PC-3 (cell line): ENCODE results near the gene JOSD1. TPM values are rescaled to one million over a fixed set of nuclear protein-coding genes. Genes with fewer than 3 reads are reported as not detected.
A peak's percentile ranks its signal among the peaks of the same experiment; 100 is the strongest.

ENCODE experiments used
- ATAC-seq: fragments of 200-7000 bp; cut with Tn5 transposase; 2 replicates; pipeline ENCODE4 v1.9.1; 2020; ENCODE audit warnings: mild to moderate bottlenecking, moderate library complexity
- BruUV-seq: library from RNA; stranded (reverse); fragments of 400-500 nt; replicated peaks from 2 replicates; lab custom pipeline; 2021; lab: Mats Ljungman, UMichigan
- CTCF ChIA-PET: fragments of 300-600 bp; sonication (Branson Sonifier 250); formaldehyde crosslinking; loops from one replicate; lab custom pipeline; 2022; ENCODE audit warnings: antibody characterized with exemption; lab: Charles Lee
- POLR2A ChIA-PET: fragments of 300-600 bp; sonication (Branson Sonifier 250); formaldehyde crosslinking; loops from one replicate; lab custom pipeline; 2022; ENCODE audit warnings: antibody characterized with exemption; ENCODE audit not compliant: unreplicated experiment; lab: Charles Lee
- DNase-seq: peaks from one replicate; pipeline ENCODE4 v3.0.0-alpha.2; 2015
- H2AFZ ChIP-seq: fragments of 300-600 bp; sonication (generic); 2 replicates; pipeline ENCODE4 v1.6.0; 2016; ENCODE audit warnings: antibody characterized with exemption, low read length
- H3F3A ChIP-seq: fragments of 300-600 bp; sonication (generic); one replicate; pipeline ENCODE4 v1.6.0; 2017; ENCODE audit warnings: antibody characterized with exemption, low read length, control low read depth, mild to moderate bottlenecking; ENCODE audit not compliant: unreplicated experiment
- H3K27ac ChIP-seq: fragments of 300-600 bp; sonication (generic); 2 replicates; pipeline ENCODE4 v1.5.1; 2016; ENCODE audit warnings: mild to moderate bottlenecking, low read length
- H3K27me3 ChIP-seq: fragments of 300-600 bp; sonication (generic); 2 replicates; pipeline ENCODE4 v1.6.1; 2016; ENCODE audit warnings: low read length, mixed read lengths
- H3K36me3 ChIP-seq: fragments of 300-600 bp; sonication (generic); 2 replicates; pipeline ENCODE4 v1.6.1; 2016; ENCODE audit warnings: low read depth, mixed run types, low read length, mixed read lengths
- H3K4me1 ChIP-seq: fragments of 300-600 bp; sonication (generic); 2 replicates; pipeline ENCODE4 v1.5.1; 2016; ENCODE audit warnings: low read length; ENCODE audit not compliant: insufficient read depth
- H3K4me2 ChIP-seq: fragments of 300-600 bp; sonication (generic); 2 replicates; pipeline ENCODE4 v1.6.0; 2016; ENCODE audit warnings: low read length
- H3K4me3 ChIP-seq: fragments of 300-600 bp; sonication (generic); 2 replicates; pipeline ENCODE4 v1.5.1; 2016; ENCODE audit warnings: mild to moderate bottlenecking, low read length, mixed read lengths
- H3K79me2 ChIP-seq: fragments of 300-600 bp; sonication (generic); 2 replicates; pipeline ENCODE4 v1.6.1; 2017; ENCODE audit warnings: low read length, mixed read lengths
- H3K9ac ChIP-seq: fragments of 300-600 bp; sonication (generic); 2 replicates; pipeline ENCODE4 v1.6.0; 2016; ENCODE audit warnings: mild to moderate bottlenecking, low read length
- H3K9me2 ChIP-seq: fragments of 300-600 bp; sonication (generic); replicated peaks from 2 replicates; pipeline ENCODE4 v1.6.1; 2016; ENCODE audit warnings: mixed run types, low read length, mixed read lengths
- H3K9me3 ChIP-seq: fragments of 300-600 bp; sonication (generic); 2 replicates; pipeline ENCODE4 v1.6.1; 2016; ENCODE audit warnings: low read length, mixed read lengths
- H4K20me1 ChIP-seq: fragments of 300-600 bp; sonication (generic); 2 replicates; pipeline ENCODE4 v1.6.1; 2016; ENCODE audit warnings: low read length, mixed read lengths
- EZH2 ChIP-seq: fragments of 300-600 bp; sonication (generic); IDR thresholded peaks from one replicate; pipeline ENCODE4 v1.6.1; 2017; ENCODE audit warnings: antibody characterized with exemption, mild to moderate bottlenecking, low read length; ENCODE audit not compliant: unreplicated experiment
- EZH2phosphoT487 ChIP-seq: fragments of 300-600 bp; sonication (generic); IDR thresholded peaks from 2 replicates; pipeline ENCODE4 v1.6.1; 2018; ENCODE audit warnings: mild to moderate bottlenecking, antibody characterized with exemption, low read length, borderline replicate concordance
- intact Hi-C: fragments of 100-400 bp; cut with micrococcal nuclease; formaldehyde crosslinking; loops from 2 replicates; pipeline ENCODE4 v1.9.0; 2023
- total RNA-seq: library from RNA; depleted of rRNA; stranded (reverse); fragments of >200 nt; gene quantifications from 2 replicates; pipeline ENCODE4 v1.2.3, GENCODE V29; 2014
- TF ChIP-seq, protein P1 (sequence below): fragments of 300-600 bp; sonication (generic); conservative IDR thresholded peaks from 2 replicates; pipeline ENCODE4 v1.5.1; 2017; ENCODE audit warnings: antibody characterized with exemption, low read depth, mild to moderate bottlenecking, low read length

The JOSD1 gene
- total RNA-seq, 1 experiment from 2014 or later, result 40.3 TPM

DNA sequence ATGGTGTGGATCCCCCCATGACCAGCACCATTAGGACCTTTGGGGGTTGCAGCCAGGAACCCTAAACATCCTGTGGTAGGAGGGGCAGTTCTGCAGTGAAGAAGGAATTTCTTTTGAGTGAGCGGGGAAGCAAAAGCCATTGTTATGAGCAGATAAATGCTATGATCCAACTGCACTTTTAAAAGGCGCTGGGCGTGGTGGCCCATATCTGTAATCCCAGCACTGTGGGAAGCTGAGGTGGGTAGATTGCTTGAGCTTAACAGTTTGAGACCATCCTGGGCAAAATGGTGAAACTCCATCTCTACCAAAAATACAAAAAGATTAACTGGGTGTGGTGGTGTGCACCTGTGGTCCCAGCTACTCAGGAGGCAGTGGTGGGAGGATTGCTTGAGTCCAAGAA is 24.9 kb downstream of the JOSD1 start:
- intact Hi-C loops, result no loop called here
- ATAC-seq (no peak), DNase-seq (no peak)
- Histone ChIP-seq H3K36me3 (no peaks in the 10 kb centered on the region), H3K4me3 (no peak overlapping the region), H3K9me2 (no peaks in the 10 kb centered on the region), H3K79me2 (no peaks in the 10 kb centered on the region), H2AFZ (no peak overlapping the region), H3K9ac (no peak overlapping the region), H3K9me3 (no peaks in the 10 kb centered on the region), H3K27me3 (no peaks in the 10 kb centered on the region), H3K4me1 (no peaks in the 10 kb centered on the region), H3F3A (no peaks in the 10 kb centered on the region), H3K4me2 (no peak overlapping the region), H4K20me1 (no peaks in the 10 kb centered on the region), H3K27ac (no peak overlapping the region)
- TF ChIP-seq EZH2, result no peak
- TF ChIP-seq EZH2phosphoT487, result no peak
- TF ChIP-seq, protein P1, sequence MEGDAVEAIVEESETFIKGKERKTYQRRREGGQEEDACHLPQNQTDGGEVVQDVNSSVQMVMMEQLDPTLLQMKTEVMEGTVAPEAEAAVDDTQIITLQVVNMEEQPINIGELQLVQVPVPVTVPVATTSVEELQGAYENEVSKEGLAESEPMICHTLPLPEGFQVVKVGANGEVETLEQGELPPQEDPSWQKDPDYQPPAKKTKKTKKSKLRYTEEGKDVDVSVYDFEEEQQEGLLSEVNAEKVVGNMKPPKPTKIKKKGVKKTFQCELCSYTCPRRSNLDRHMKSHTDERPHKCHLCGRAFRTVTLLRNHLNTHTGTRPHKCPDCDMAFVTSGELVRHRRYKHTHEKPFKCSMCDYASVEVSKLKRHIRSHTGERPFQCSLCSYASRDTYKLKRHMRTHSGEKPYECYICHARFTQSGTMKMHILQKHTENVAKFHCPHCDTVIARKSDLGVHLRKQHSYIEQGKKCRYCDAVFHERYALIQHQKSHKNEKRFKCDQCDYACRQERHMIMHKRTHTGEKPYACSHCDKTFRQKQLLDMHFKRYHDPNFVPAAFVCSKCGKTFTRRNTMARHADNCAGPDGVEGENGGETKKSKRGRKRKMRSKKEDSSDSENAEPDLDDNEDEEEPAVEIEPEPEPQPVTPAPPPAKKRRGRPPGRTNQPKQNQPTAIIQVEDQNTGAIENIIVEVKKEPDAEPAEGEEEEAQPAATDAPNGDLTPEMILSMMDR, result no peak
- BruUV-seq, result no TSS peak
- CTCF ChIA-PET, result no interaction called here
- POLR2A ChIA-PET, result no interaction called here

DNA sequence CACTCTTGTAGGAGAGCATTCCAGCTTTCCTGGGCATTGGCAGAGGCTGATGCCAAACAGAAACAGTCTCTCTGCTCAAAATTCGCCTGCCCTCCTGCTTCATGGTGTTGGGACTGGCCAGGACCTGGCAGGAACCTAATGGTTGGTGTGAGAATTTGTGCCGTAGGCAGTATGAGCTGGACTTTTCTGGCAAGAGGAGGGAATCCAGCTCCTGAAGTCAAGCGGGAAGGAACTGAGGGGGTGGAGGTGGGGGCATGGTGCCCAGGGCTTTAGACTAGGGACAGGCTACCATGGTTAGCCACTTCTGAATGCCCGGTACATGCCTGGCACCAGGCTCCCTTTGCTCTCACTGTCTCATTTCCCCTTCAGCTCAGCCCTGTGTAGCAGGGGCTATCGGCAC is 25.9 kb downstream of the JOSD1 start:
- BruUV-seq, result no TSS peak
- CTCF ChIA-PET, result no interaction called here
- TF ChIP-seq EZH2phosphoT487, result no peak
- no peak for TF ChIP-seq EZH2
- TF ChIP-seq, protein P1, result no peak

GRCh38 chr22:38657045-38657909 is 43.5 kb downstream of the JOSD1 start:
- Histone ChIP-seq H3K79me2 (peaks cover 12% of the 10 kb centered on the region), H3F3A (no peaks in the 10 kb centered on the region), H3K9me3 (no peaks in the 10 kb centered on the region), H3K4me3 (peak overlapping the region; percentile 97), H3K27ac (peak overlapping the region; percentile 90; the same call in 1 of the 2 replicates), H3K27me3 (no peaks in the 10 kb centered on the region), H2AFZ (peak overlapping the region; percentile 99), H3K9me2 (no peaks in the 10 kb centered on the region), H4K20me1 (no peaks in the 10 kb centered on the region), H3K4me2 (peak overlapping the region; percentile 86), H3K4me1 (0 out of 2 replicates have a peak, but pooled peaks cover 3% of the 10 kb centered on the region), H3K36me3 (no peaks in the 10 kb centered on the region), H3K9ac (peak overlapping the region; percentile 98)
- BruUV-seq, result no TSS peak
- intact Hi-C loops, result no loop called here
- ATAC-seq (peak; percentile 30), DNase-seq (peak; percentile 31)
- CTCF ChIA-PET, result no interaction called here
- TF ChIP-seq EZH2phosphoT487, result no peak
- no peak for TF ChIP-seq EZH2
- TF ChIP-seq, protein P1, result no peak
- POLR2A ChIA-PET, result no interaction called here

More for the DNA sequence above, 25.9 kb downstream of the JOSD1 start:
- no peaks in the 10 kb centered on the region for H4K20me1 ChIP-seq
- H3K9me3 ChIP-seq, result no peaks in the 10 kb centered on the region
- POLR2A ChIA-PET, result no interaction called here
- no peak overlapping the region for H3K4me2 ChIP-seq
- intact Hi-C loops, result no loop called here
- H3K27ac ChIP-seq, result no peak overlapping the region
- no peaks in the 10 kb centered on the region for H3K79me2 ChIP-seq
- H2AFZ ChIP-seq, result no peak overlapping the region
- H3K27me3 ChIP-seq, result no peaks in the 10 kb centered on the region
- no peaks in the 10 kb centered on the region for H3K9me2 ChIP-seq
- no peak overlapping the region for H3K4me3 ChIP-seq
- H3K9ac ChIP-seq, result no peak overlapping the region
- ATAC-seq (no peak), DNase-seq (no peak)
- H3K36me3 ChIP-seq, result no peaks in the 10 kb centered on the region
- H3F3A ChIP-seq, result no peaks in the 10 kb centered on the region
- H3K4me1 ChIP-seq, result no peaks in the 10 kb centered on the region
